Lower lobe of right lung (tissue), 2 donors: Measurements from ENCODE around the gene ZNF652. TPM values are rescaled to one million over a fixed set of nuclear protein-coding genes. Genes with fewer than 3 reads are reported as not detected.
A peak's percentile ranks its signal among the peaks of the same experiment; 100 is the strongest.
"Not testable (repeated sequence)": the region's sequence is repeated elsewhere in the genome, so short reads cannot be mapped to it uniquely, and the experiment has no call there.

Source experiments
- ATAC-seq, 2 donors: fragments of 200-7000 bp; cut with Tn5 transposase; one replicate each; pipeline ENCODE4 v1.9.1; 2020 to 2022; ENCODE audit warnings: mild to moderate bottlenecking in 2 of 2, moderate library complexity in 2 of 2
- DNase-seq: peaks from one replicate; pipeline ENCODE4 v3.0.0-alpha.2; 2020
- H3K27ac ChIP-seq: fragments of 200-600 bp; one replicate; pipeline ENCODE4 v1.8.0; 2022
- H3K27me3 ChIP-seq: fragments of 200-600 bp; one replicate; pipeline ENCODE4 v1.8.0; 2022; ENCODE audit warnings: low read depth
- H3K36me3 ChIP-seq: fragments of 200-600 bp; one replicate; pipeline ENCODE4 v1.8.0; 2022; ENCODE audit warnings: mild to moderate bottlenecking
- H3K4me1 ChIP-seq: fragments of 200-600 bp; one replicate; pipeline ENCODE4 v1.8.0; 2022
- H3K4me3 ChIP-seq: fragments of 200-600 bp; one replicate; pipeline ENCODE4 v1.8.0; 2022; ENCODE audit warnings: mild to moderate bottlenecking
- H3K9me3 ChIP-seq: fragments of 200-600 bp; one replicate; pipeline ENCODE4 v1.8.0; 2022
- CTCF ChIP-seq: fragments of 200-600 bp; IDR thresholded peaks from one replicate; pipeline ENCODE4 v1.8.0; 2022; ENCODE audit warnings: antibody characterized with exemption, mild to moderate bottlenecking
- intact Hi-C: fragments of 100-400 bp; cut with DNase I; formaldehyde crosslinking; loops from one replicate; pipeline ENCODE4 v1.11.0; 2022
- total RNA-seq: library from RNA; stranded (reverse); fragmentation: NEBNext Ultra II Directional; extraction: Animal tissue kit (Norgen Biotek cat#: 25700); gene quantifications from one replicate; pipeline ENCODE4 v1.2.1, GENCODE V29; 2021
- donor health status: DM: no; HTN: yes; CAD: no; lungs with severe emphysema.

The ZNF652 gene
- total RNA-seq, 1 donor from 2014 or later, result 49.0 TPM

DNA sequence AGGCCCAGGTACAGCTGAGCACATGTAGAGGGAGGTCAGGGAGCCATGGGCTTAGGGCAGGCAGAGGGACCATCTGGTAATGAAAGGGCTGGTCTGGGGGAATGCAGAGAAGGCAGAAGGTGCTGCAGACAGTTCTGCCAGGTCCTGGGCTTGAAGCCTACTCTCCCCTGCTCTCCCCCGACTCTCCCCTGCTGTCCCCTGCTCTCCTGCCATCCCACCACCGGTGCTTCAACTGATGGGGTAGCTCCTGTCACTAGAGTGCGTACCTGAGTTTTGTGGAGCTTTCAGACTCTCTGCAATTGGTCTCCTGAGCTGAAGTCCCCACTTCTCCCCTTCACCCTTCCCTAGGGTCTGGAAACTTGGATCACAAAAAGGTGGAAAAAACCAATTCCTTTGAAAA lies 94.1 kb downstream of the ZNF652 start:
- Histone ChIP-seq H3K36me3 (no peaks in the 10 kb centered on the region), H3K4me1 (no peaks in the 10 kb centered on the region), H3K4me3 (no peak overlapping the region), H3K27ac (no peak overlapping the region), H3K9me3 (no peaks in the 10 kb centered on the region), H3K27me3 (no peaks in the 10 kb centered on the region)
- intact Hi-C loops, result no loop called here
- DNase-seq, result no peak
- no peak for TF ChIP-seq CTCF
- ATAC-seq, result no peak

- Histone ChIP-seq H3K9me3 (no peaks in the 10 kb centered on the region), H3K36me3 (no peaks in the 10 kb centered on the region), H3K27me3 (no peaks in the 10 kb centered on the region), H3K4me1 (peaks cover under 1% of the 10 kb centered on the region), H3K4me3 (no peak overlapping the region), H3K27ac (no peak overlapping the region)
- TF ChIP-seq CTCF, result no peak
- no peak for DNase-seq
- intact Hi-C loops, result no loop called here
- no peak for ATAC-seq
Measured at GRCh38 chr17:49266233-49266632, 95.8 kb downstream of the ZNF652 start.

- H3K36me3 ChIP-seq, H3K9me3 ChIP-seq, intact Hi-C loops, H3K27ac ChIP-seq, H3K27me3 ChIP-seq, DNase-seq, ATAC-seq, H3K4me3 ChIP-seq: not testable (repeated sequence)
- H3K4me1 ChIP-seq, result peaks cover 18% of the 10 kb centered on the region
Measured at GRCh38 chr17:49261540-49261939, 100.5 kb downstream of the ZNF652 start.

GRCh38 chr17:49260817-49261291 lies 101.2 kb downstream of the ZNF652 start:
- TF ChIP-seq CTCF, result no peak
- Histone ChIP-seq H3K4me3 (peak overlapping the region; percentile 62), H3K27me3 (no peaks in the 10 kb centered on the region), H3K9me3 (no peaks in the 10 kb centered on the region), H3K36me3 (no peaks in the 10 kb centered on the region), H3K27ac (peak overlapping the region; percentile 79), H3K4me1 (peaks cover 18% of the 10 kb centered on the region)
- intact Hi-C loops, result no loop called here
- ATAC-seq, result peak; percentile 3 to 24
- DNase-seq, result no peak

GRCh38 chr17:49260011-49260816 lies 101.8 kb downstream of the ZNF652 start:
- Histone ChIP-seq H3K4me1 (peaks cover 18% of the 10 kb centered on the region), H3K9me3 (no peaks in the 10 kb centered on the region), H3K36me3 (no peaks in the 10 kb centered on the region), H3K27me3 (no peaks in the 10 kb centered on the region), H3K27ac (peak overlapping the region; percentile 79), H3K4me3 (peak overlapping the region; percentile 62)
- DNase-seq (peak; percentile 81), ATAC-seq (peak; percentile 88 to 90)
- intact Hi-C loops, result no loop called here
- no peak for TF ChIP-seq CTCF

GRCh38 chr17:49259663-49260010 lies 102.4 kb downstream of the ZNF652 start:
- Histone ChIP-seq H3K4me1 (peaks cover 18% of the 10 kb centered on the region), H3K27ac (peak overlapping the region; percentile 79), H3K4me3 (peak overlapping the region; percentile 62), H3K9me3 (no peaks in the 10 kb centered on the region), H3K36me3 (no peaks in the 10 kb centered on the region), H3K27me3 (no peaks in the 10 kb centered on the region)
- ATAC-seq, result no peak
- no peak for TF ChIP-seq CTCF
- DNase-seq, result no peak
- intact Hi-C loops, result no loop called here
